Neural cell (in vitro differentiated cells): ENCODE results near the gene ITGA1. TPM values are rescaled to one million over a fixed set of nuclear protein-coding genes. Genes with fewer than 3 reads are reported as not detected.

Source experiments
- H2AFZ ChIP-seq: fragments of 200-600, 300-800 bp; sonication (generic), shearing (Covaris generic); 2 replicates; pipeline ENCODE4 v1.6.0; 2014; ENCODE audit warnings: low read depth, mild to moderate bottlenecking, antibody characterized with exemption, low read length, moderate library complexity
- H3F3A ChIP-seq: fragments of 200-600 bp; shearing (Covaris generic); 2 replicates; pipeline ENCODE4 v1.6.1; 2016; ENCODE audit warnings: mild to moderate bottlenecking, moderate library complexity, mixed read lengths, antibody characterized with exemption, low read length; ENCODE audit not compliant: insufficient read depth, poor library complexity, severe bottlenecking
- H3K27ac ChIP-seq: fragments of 200-600, 300-800 bp; sonication (generic), shearing (Covaris generic); 2 replicates; pipeline ENCODE4 v1.5.1; 2014; ENCODE audit warnings: mild to moderate bottlenecking, low read length, moderate library complexity
- H3K27me3 ChIP-seq: fragments of 300-800, 200-600 bp; sonication (generic), shearing (Covaris generic); 2 replicates; pipeline ENCODE4 v1.6.0; 2014; ENCODE audit warnings: mild to moderate bottlenecking, low read depth, low read length, moderate library complexity; ENCODE audit not compliant: insufficient read depth
- H3K36me3 ChIP-seq: fragments of 300-800, 200-600 bp; sonication (generic), shearing (Covaris generic); 2 replicates; pipeline ENCODE4 v1.5.1; 2014; ENCODE audit warnings: mild to moderate bottlenecking, antibody characterized with exemption, low read length, moderate library complexity; ENCODE audit not compliant: insufficient read depth
- H3K4me2 ChIP-seq: fragments of 300-800, 200-600 bp; sonication (generic), shearing (Covaris generic); 2 replicates; pipeline ENCODE4 v1.6.0; 2014; ENCODE audit warnings: mild to moderate bottlenecking, low read length
- H3K4me3 ChIP-seq: fragments of 300-800, 200-600 bp; sonication (generic), shearing (Covaris generic); 2 replicates; pipeline ENCODE4 v1.5.1; 2014; ENCODE audit warnings: mild to moderate bottlenecking, low read length, moderate library complexity
- H3K79me2 ChIP-seq: fragments of 200-600 bp; shearing (Covaris generic); replicated peaks from 2 replicates; pipeline ENCODE4 v1.6.0; 2014; ENCODE audit warnings: mild to moderate bottlenecking, low read length, moderate library complexity; ENCODE audit not compliant: insufficient read depth
- H3K9ac ChIP-seq: fragments of 300-800, 200-600 bp; sonication (generic), shearing (Covaris generic); 2 replicates; pipeline ENCODE4 v1.6.1; 2016; ENCODE audit warnings: mild to moderate bottlenecking, low read length, mixed read lengths
- H3K9me2 ChIP-seq: fragments of 200-600 bp; shearing (Covaris generic); 2 replicates; pipeline ENCODE4 v1.6.1; 2016; ENCODE audit warnings: mild to moderate bottlenecking, low read length, mixed read lengths; ENCODE audit not compliant: insufficient read depth
- H3K9me3 ChIP-seq: fragments of 200-600, 300-800 bp; sonication (generic), shearing (Covaris generic); 2 replicates; pipeline ENCODE4 v1.6.1; 2016; ENCODE audit warnings: mild to moderate bottlenecking, mixed run types, low read length, moderate library complexity, mixed read lengths
- H4K20me1 ChIP-seq: fragments of 200-600 bp; shearing (Covaris generic); 2 replicates; pipeline ENCODE4 v1.6.1; 2016; ENCODE audit warnings: mild to moderate bottlenecking, mixed run types; ENCODE audit not compliant: insufficient read depth
- EP300 ChIP-seq: fragments of 450-650 bp; conservative IDR thresholded peaks from 2 replicates; pipeline ENCODE4 v1.6.1; 2014; ENCODE audit warnings: antibody characterized with exemption, mild to moderate bottlenecking, moderate library complexity; ENCODE audit not compliant: poor library complexity, severe bottlenecking
- EZH2 ChIP-seq: fragments of 200-600, 300-800 bp; shearing (Covaris generic), sonication (generic); IDR thresholded peaks from 2 replicates; pipeline ENCODE4 v1.6.1; 2014; ENCODE audit warnings: antibody characterized with exemption, low read length, borderline replicate concordance, mild to moderate bottlenecking; ENCODE audit not compliant: insufficient read depth, poor library complexity, severe bottlenecking
- MXI1 ChIP-seq: fragments of 450-650 bp; conservative IDR thresholded peaks from 2 replicates; pipeline ENCODE4 v1.6.1; 2014; ENCODE audit warnings: antibody characterized with exemption, mild to moderate bottlenecking; ENCODE audit not compliant: poor library complexity, severe bottlenecking
- POLR2AphosphoS5 ChIP-seq: IDR thresholded peaks from 2 replicates; pipeline ENCODE4 v1.6.1; 2012
- RAD21 ChIP-seq: fragments of 450-650 bp; conservative IDR thresholded peaks from 2 replicates; pipeline ENCODE4 v1.6.1; 2014; ENCODE audit warnings: antibody characterized with exemption, mild to moderate bottlenecking, moderate library complexity
- SMC3 ChIP-seq: fragments of 450-650 bp; conservative IDR thresholded peaks from 2 replicates; pipeline ENCODE4 v1.6.1; 2014; ENCODE audit warnings: antibody characterized with exemption, mild to moderate bottlenecking, moderate library complexity; ENCODE audit not compliant: poor library complexity
- TAF1 ChIP-seq: IDR thresholded peaks from 2 replicates; pipeline ENCODE4 v1.6.1; 2012; ENCODE audit warnings: low read depth
- polyA plus RNA-seq: library from polyadenylated mRNA; depleted of rRNA; stranded (reverse); fragments of >200 nt; gene quantifications from 2 replicates; pipeline ENCODE4 v1.2.3, GENCODE V29; 2014
- TF ChIP-seq, protein P1 (sequence below): fragments of 450-650 bp; IDR thresholded peaks from 2 replicates; pipeline ENCODE4 v1.5.1; 2014; ENCODE audit warnings: antibody characterized with exemption, mild to moderate bottlenecking, moderate library complexity; ENCODE audit not compliant: poor library complexity, severe bottlenecking
- TF ChIP-seq, protein P2 (sequence below): IDR thresholded peaks from 2 replicates; pipeline ENCODE4 v1.6.1; 2012; ENCODE audit warnings: borderline replicate concordance

The ITGA1 gene
- polyA plus RNA-seq, 1 donor from 2014 or later = 0.15 TPM

DNA sequence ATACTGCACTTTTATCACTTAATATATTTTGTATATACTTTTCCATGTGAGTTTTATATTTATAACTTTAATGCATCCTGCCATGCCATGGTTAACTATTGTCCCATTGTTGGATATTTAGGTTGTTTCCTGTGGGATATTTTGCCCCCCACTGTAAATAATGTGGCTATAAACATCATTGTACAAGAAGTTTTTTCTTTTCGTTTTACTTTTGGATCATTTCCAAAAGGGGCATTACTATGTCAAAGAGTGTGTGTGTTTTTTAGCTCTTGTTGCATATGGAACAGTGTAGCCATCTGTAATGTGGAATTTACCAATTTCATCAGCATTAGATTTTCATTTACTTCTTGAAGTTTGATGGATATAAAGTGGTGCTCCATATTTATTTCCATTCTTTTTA, 214.8 kb downstream of the ITGA1 start:
- Histone ChIP-seq H3K9ac (no peak overlapping the region), H3K9me3 (no peaks in the 10 kb centered on the region), H4K20me1 (no peaks in the 10 kb centered on the region), H3K79me2 (no peaks in the 10 kb centered on the region), H3K4me3 (no peak overlapping the region), H2AFZ (no peak overlapping the region), H3K27me3 (no peaks in the 10 kb centered on the region), H3K27ac (no peak overlapping the region), H3F3A (no peaks in the 10 kb centered on the region), H3K9me2 (no peaks in the 10 kb centered on the region), H3K4me2 (no peak overlapping the region), H3K36me3 (no peaks in the 10 kb centered on the region)
- TF ChIP-seq EZH2 (no peak), MXI1 (no peak), EP300 (no peak), SMC3 (no peak), RAD21 (no peak)

GRCh38 chr5:53003144-53003543, 215.4 kb downstream of the ITGA1 start:
- Histone ChIP-seq H3K27me3 (no peaks in the 10 kb centered on the region), H3F3A (no peaks in the 10 kb centered on the region), H3K9me3 (no peaks in the 10 kb centered on the region), H4K20me1 (no peaks in the 10 kb centered on the region), H3K4me3 (no peak overlapping the region), H3K36me3 (no peaks in the 10 kb centered on the region), H3K79me2 (no peaks in the 10 kb centered on the region), H3K4me2 (no peak overlapping the region), H3K27ac (no peak overlapping the region), H3K9ac (no peak overlapping the region), H2AFZ (no peak overlapping the region), H3K9me2 (no peaks in the 10 kb centered on the region)
- TF ChIP-seq, protein P1, sequence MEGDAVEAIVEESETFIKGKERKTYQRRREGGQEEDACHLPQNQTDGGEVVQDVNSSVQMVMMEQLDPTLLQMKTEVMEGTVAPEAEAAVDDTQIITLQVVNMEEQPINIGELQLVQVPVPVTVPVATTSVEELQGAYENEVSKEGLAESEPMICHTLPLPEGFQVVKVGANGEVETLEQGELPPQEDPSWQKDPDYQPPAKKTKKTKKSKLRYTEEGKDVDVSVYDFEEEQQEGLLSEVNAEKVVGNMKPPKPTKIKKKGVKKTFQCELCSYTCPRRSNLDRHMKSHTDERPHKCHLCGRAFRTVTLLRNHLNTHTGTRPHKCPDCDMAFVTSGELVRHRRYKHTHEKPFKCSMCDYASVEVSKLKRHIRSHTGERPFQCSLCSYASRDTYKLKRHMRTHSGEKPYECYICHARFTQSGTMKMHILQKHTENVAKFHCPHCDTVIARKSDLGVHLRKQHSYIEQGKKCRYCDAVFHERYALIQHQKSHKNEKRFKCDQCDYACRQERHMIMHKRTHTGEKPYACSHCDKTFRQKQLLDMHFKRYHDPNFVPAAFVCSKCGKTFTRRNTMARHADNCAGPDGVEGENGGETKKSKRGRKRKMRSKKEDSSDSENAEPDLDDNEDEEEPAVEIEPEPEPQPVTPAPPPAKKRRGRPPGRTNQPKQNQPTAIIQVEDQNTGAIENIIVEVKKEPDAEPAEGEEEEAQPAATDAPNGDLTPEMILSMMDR = no peak
- no peak for TF ChIP-seq POLR2AphosphoS5
- TF ChIP-seq, protein P2, sequence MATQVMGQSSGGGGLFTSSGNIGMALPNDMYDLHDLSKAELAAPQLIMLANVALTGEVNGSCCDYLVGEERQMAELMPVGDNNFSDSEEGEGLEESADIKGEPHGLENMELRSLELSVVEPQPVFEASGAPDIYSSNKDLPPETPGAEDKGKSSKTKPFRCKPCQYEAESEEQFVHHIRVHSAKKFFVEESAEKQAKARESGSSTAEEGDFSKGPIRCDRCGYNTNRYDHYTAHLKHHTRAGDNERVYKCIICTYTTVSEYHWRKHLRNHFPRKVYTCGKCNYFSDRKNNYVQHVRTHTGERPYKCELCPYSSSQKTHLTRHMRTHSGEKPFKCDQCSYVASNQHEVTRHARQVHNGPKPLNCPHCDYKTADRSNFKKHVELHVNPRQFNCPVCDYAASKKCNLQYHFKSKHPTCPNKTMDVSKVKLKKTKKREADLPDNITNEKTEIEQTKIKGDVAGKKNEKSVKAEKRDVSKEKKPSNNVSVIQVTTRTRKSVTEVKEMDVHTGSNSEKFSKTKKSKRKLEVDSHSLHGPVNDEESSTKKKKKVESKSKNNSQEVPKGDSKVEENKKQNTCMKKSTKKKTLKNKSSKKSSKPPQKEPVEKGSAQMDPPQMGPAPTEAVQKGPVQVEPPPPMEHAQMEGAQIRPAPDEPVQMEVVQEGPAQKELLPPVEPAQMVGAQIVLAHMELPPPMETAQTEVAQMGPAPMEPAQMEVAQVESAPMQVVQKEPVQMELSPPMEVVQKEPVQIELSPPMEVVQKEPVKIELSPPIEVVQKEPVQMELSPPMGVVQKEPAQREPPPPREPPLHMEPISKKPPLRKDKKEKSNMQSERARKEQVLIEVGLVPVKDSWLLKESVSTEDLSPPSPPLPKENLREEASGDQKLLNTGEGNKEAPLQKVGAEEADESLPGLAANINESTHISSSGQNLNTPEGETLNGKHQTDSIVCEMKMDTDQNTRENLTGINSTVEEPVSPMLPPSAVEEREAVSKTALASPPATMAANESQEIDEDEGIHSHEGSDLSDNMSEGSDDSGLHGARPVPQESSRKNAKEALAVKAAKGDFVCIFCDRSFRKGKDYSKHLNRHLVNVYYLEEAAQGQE = no peak
- no peak for TF ChIP-seq SMC3
- no peak for TF ChIP-seq MXI1
- TF ChIP-seq TAF1 = no peak
- no peak for TF ChIP-seq EP300
- no peak for TF ChIP-seq EZH2
- TF ChIP-seq RAD21 = no peak
